MM.1S (cell line): ENCODE data around the gene OR2J2.
"Not testable (repeated sequence)": the region's sequence is repeated elsewhere in the genome, so short reads cannot be mapped to it uniquely, and the experiment has no call there.

ENCODE experiments used
- DNase-seq: peaks from one replicate; pipeline ENCODE4 v3.0.0-alpha.2; 2015
- H2AFZ ChIP-seq: fragments of 300-600 bp; sonication (generic); 2 replicates; pipeline ENCODE4 v1.6.0; 2016; ENCODE audit warnings: antibody characterized with exemption, low read length
- H3F3A ChIP-seq: fragments of 300-600 bp; sonication (generic); 2 replicates; pipeline ENCODE4 v1.6.1; 2016; ENCODE audit warnings: mild to moderate bottlenecking, antibody characterized with exemption, low read length, moderate library complexity, mixed read lengths; ENCODE audit not compliant: insufficient read depth
- H3K27ac ChIP-seq: fragments of 300-600 bp; sonication (generic); 2 replicates; pipeline ENCODE4 v1.5.1; 2016; ENCODE audit warnings: mild to moderate bottlenecking, low read length
- H3K27me3 ChIP-seq: fragments of 300-600 bp; sonication (generic); replicated peaks from 2 replicates; pipeline ENCODE4 v1.6.0; 2016; ENCODE audit warnings: low read length; ENCODE audit not compliant: insufficient read depth
- H3K36me3 ChIP-seq: fragments of 300-600 bp; sonication (generic); replicated peaks from 2 replicates; pipeline ENCODE4 v1.6.1; 2016; ENCODE audit warnings: mild to moderate bottlenecking, low read length, mixed read lengths; ENCODE audit not compliant: insufficient read depth
- H3K4me1 ChIP-seq: fragments of 300-600 bp; sonication (generic); 2 replicates; pipeline ENCODE4 v1.6.1; 2016; ENCODE audit warnings: low read length, mixed read lengths
- H3K4me2 ChIP-seq: fragments of 300-600 bp; sonication (generic); 2 replicates; pipeline ENCODE4 v1.6.0; 2016; ENCODE audit warnings: low read depth, low read length
- H3K4me3 ChIP-seq: fragments of 300-600 bp; sonication (generic); 2 replicates; pipeline ENCODE4 v1.5.1; 2016; ENCODE audit warnings: low read length, mixed read lengths
- H3K79me2 ChIP-seq: fragments of 300-600 bp; sonication (generic); 2 replicates; pipeline ENCODE4 v1.6.1; 2016; ENCODE audit warnings: mixed run types, low read length, mixed read lengths
- H3K9ac ChIP-seq: fragments of 300-600 bp; sonication (generic); 2 replicates; pipeline ENCODE4 v1.6.1; 2016; ENCODE audit warnings: low read length, mixed read lengths
- H3K9me2 ChIP-seq: fragments of 300-600 bp; sonication (generic); replicated peaks from 2 replicates; pipeline ENCODE4 v1.6.1; 2016; ENCODE audit warnings: mild to moderate bottlenecking, low read length, mixed read lengths; ENCODE audit not compliant: insufficient read depth
- H3K9me3 ChIP-seq: fragments of 300-600 bp; sonication (generic); replicated peaks from 2 replicates; pipeline ENCODE4 v1.6.1; 2016; ENCODE audit warnings: mild to moderate bottlenecking, low read length, mixed read lengths; ENCODE audit not compliant: insufficient read depth
- H4K20me1 ChIP-seq: fragments of 300-600 bp; sonication (generic); 2 replicates; pipeline ENCODE4 v1.6.1; 2016; ENCODE audit warnings: mild to moderate bottlenecking, low read length, moderate library complexity, mixed read lengths; ENCODE audit not compliant: insufficient read depth
- EZH2 ChIP-seq: fragments of 300-600 bp; sonication (generic); optimal IDR thresholded peaks from 2 replicates; pipeline ENCODE3; 2017; ENCODE audit warnings: low read depth, mild to moderate bottlenecking, antibody characterized with exemption, low read length, mixed read lengths
- EZH2phosphoT487 ChIP-seq: fragments of 300-600 bp; sonication (generic); IDR thresholded peaks from 2 replicates; pipeline ENCODE4 v1.6.1; 2018; ENCODE audit warnings: antibody characterized with exemption, low read length
- TF ChIP-seq, protein P1 (sequence below): fragments of 300-600 bp; sonication (generic); IDR thresholded peaks from 2 replicates; pipeline ENCODE4 v1.5.1; 2016; ENCODE audit warnings: antibody characterized with exemption, low read length, mixed read lengths

The OR2J2 gene

DNA sequence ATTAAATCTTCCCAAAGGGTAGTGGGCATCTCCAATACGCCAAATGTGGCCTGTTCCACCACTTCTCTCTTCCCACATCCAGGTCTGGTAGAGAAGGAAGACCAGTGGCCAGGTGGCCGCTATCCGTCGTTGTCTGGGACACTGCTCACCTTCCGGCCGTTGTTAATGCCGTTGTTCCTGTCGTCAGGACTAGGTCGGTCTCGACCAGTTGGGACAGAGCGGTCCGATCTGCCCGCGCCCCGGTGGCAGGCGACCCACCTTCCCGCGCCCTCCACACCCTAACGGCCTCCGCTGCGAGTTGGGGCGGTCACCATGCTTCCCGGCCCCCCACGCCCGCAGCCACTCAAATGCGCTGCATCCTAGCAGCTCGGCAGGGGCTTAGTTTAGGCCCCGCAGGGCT is 5.1 kb upstream of the OR2J2 start:
- H3F3A ChIP-seq, H3K9me3 ChIP-seq, H2AFZ ChIP-seq, DNase-seq, H3K36me3 ChIP-seq, H3K27ac ChIP-seq, H3K4me3 ChIP-seq, H3K27me3 ChIP-seq, H3K9ac ChIP-seq, H3K4me2 ChIP-seq, H4K20me1 ChIP-seq, H3K4me1 ChIP-seq, H3K79me2 ChIP-seq, H3K9me2 ChIP-seq: not testable (repeated sequence)

DNA sequence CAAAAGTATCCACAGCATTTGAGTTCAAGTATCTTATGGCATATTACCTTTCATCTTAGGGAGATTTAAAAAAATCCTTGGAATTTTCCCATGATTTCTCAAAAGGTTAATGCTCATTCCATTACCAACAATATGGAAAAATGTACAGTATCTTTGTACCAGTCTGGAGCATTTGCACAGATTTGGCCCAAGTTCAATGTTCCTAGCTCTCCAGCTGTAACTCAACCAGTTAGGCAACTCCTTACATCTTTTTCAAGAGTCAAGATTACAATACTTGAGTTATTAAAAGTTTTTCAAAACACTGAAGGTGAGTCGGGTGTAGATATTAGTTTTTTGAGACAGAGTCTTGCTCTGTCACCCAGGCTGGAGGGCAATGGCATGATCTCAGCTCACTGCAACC is 1.0 kb downstream of the OR2J2 start:
- H3K79me2 ChIP-seq, result no peaks in the 10 kb centered on the region
- no peaks in the 10 kb centered on the region for H3K27me3 ChIP-seq
- TF ChIP-seq EZH2 (no peak), EZH2phosphoT487 (no peak)
- TF ChIP-seq, protein P1, sequence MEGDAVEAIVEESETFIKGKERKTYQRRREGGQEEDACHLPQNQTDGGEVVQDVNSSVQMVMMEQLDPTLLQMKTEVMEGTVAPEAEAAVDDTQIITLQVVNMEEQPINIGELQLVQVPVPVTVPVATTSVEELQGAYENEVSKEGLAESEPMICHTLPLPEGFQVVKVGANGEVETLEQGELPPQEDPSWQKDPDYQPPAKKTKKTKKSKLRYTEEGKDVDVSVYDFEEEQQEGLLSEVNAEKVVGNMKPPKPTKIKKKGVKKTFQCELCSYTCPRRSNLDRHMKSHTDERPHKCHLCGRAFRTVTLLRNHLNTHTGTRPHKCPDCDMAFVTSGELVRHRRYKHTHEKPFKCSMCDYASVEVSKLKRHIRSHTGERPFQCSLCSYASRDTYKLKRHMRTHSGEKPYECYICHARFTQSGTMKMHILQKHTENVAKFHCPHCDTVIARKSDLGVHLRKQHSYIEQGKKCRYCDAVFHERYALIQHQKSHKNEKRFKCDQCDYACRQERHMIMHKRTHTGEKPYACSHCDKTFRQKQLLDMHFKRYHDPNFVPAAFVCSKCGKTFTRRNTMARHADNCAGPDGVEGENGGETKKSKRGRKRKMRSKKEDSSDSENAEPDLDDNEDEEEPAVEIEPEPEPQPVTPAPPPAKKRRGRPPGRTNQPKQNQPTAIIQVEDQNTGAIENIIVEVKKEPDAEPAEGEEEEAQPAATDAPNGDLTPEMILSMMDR, result no peak
- H3K4me2 ChIP-seq, result no peak overlapping the region
- no peak overlapping the region for H3K4me3 ChIP-seq
- H4K20me1 ChIP-seq, result no peaks in the 10 kb centered on the region
- no peaks in the 10 kb centered on the region for H3K36me3 ChIP-seq
- H3K9me3 ChIP-seq, result no peaks in the 10 kb centered on the region
- no peak overlapping the region for H3K27ac ChIP-seq
- H3K9ac ChIP-seq, result no peak overlapping the region
- no peaks in the 10 kb centered on the region for H3K4me1 ChIP-seq
- H3K9me2 ChIP-seq, result no peaks in the 10 kb centered on the region
- no peak overlapping the region for H2AFZ ChIP-seq
- DNase-seq, result no peak
- no peaks in the 10 kb centered on the region for H3F3A ChIP-seq

DNA sequence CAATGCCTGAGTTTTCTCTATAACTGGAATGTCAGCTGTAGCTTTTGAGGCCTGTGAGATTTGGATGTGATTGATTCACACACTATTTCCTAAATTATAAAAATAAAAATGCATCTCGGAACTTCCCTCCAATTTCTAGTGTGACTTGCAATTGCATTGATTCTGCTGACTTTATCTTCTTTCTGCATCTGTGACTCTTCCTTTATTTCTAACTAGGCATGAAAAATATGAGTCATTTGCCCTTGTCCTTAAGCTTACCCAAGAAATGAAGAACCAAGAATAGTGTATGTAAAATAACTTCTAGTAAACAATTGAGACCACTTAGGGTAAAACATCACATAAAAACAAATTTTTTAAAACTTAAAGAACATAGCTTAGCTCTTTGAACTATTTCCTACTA is 12.9 kb downstream of the OR2J2 start:
- TF ChIP-seq EZH2 (no peak), EZH2phosphoT487 (no peak)
- TF ChIP-seq, protein P1, result no peak
- DNase-seq, result no peak
- Histone ChIP-seq H3K27ac (no peak overlapping the region), H3K4me3 (no peak overlapping the region), H3K27me3 (no peaks in the 10 kb centered on the region), H3K4me1 (no peaks in the 10 kb centered on the region), H2AFZ (no peak overlapping the region), H3F3A (no peaks in the 10 kb centered on the region), H3K79me2 (no peaks in the 10 kb centered on the region), H3K9ac (no peak overlapping the region), H3K4me2 (no peak overlapping the region), H3K9me3 (no peaks in the 10 kb centered on the region), H3K36me3 (no peaks in the 10 kb centered on the region), H3K9me2 (no peaks in the 10 kb centered on the region), H4K20me1 (no peaks in the 10 kb centered on the region)

DNA sequence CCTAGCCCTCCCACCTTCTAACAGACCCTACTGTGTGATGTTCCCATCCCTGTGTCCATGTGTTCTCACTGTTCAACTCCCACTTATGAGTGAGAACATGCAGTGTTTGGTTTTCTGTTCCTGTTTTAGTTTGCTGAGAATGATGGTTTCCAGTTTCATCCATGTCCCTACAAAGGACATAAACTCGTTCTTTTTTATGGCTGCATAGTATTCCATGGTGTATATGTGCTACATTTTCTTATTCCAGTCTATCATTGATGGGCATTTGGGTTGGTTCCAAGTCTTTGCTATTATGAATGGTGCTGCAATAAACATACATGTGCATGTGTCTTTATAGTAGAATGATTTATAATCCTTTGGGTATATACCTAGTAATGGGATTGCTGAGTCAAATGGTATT is 18.0 kb downstream of the OR2J2 start:
- not testable (repeated sequence) for H3K9me2 ChIP-seq, H3K79me2 ChIP-seq, H3K9me3 ChIP-seq, H3F3A ChIP-seq, H3K36me3 ChIP-seq, H4K20me1 ChIP-seq, H3K27ac ChIP-seq, H3K4me1 ChIP-seq, DNase-seq, H2AFZ ChIP-seq, H3K4me3 ChIP-seq, H3K9ac ChIP-seq, H3K27me3 ChIP-seq, H3K4me2 ChIP-seq
